Fibroblast of mammary gland (primary cell): Measurements from ENCODE around the gene SPNS3.

Source experiments
- DNase-seq: peaks from one replicate; pipeline ENCODE4 v3.0.0-alpha.2; 2010; ENCODE audit warnings: low read depth
- H3K4me3 ChIP-seq: 2 replicates; pipeline ENCODE4 v1.5.1; 2011; ENCODE audit warnings: low read depth, mild to moderate bottlenecking, low read length, moderate library complexity; ENCODE audit not compliant: control insufficient read depth
- CTCF ChIP-seq: conservative IDR thresholded peaks from 2 replicates; pipeline ENCODE4 v1.5.1; 2011; ENCODE audit warnings: low read depth, low read length, inconsistent platforms; ENCODE audit not compliant: control insufficient read depth, insufficient read depth

SPNS3 gene

GRCh38 chr17:4440690-4441686 is 7.2 kb downstream of the SPNS3 start:
- DNase-seq: no peak
- no peak for TF ChIP-seq CTCF
- H3K4me3 ChIP-seq: no peak overlapping the region

GRCh38 chr17:4442582-4442981 is 8.8 kb downstream of the SPNS3 start:
- TF ChIP-seq CTCF: no peak
- no peak overlapping the region for H3K4me3 ChIP-seq
- no peak for DNase-seq

GRCh38 chr17:4443476-4443875 is 9.7 kb downstream of the SPNS3 start:
- H3K4me3 ChIP-seq: no peak overlapping the region
- TF ChIP-seq CTCF: no peak
- no peak for DNase-seq

- no peak for TF ChIP-seq CTCF
- no peak overlapping the region for H3K4me3 ChIP-seq
- no peak for DNase-seq
Observed at GRCh38 chr17:4444782-4445473, 11.2 kb downstream of the SPNS3 start.

GRCh38 chr17:4445731-4446130 is 12.0 kb downstream of the SPNS3 start:
- DNase-seq: no peak
- no peak overlapping the region for H3K4me3 ChIP-seq
- TF ChIP-seq CTCF: no peak

GRCh38 chr17:4446326-4447071 is 12.8 kb downstream of the SPNS3 start:
- H3K4me3 ChIP-seq: no peak overlapping the region
- DNase-seq: no peak
- TF ChIP-seq CTCF: no peak
